KG1 (cell line): ENCODE measurements around the gene CNTN5.
"Not testable (repeated sequence)": the region's sequence is repeated elsewhere in the genome, so short reads cannot be mapped to it uniquely, and the experiment has no call there.

Experiments
- DNase-seq: peaks from one replicate; lab custom pipeline; 2025; lab: John Stamatoyannopoulos, UW

Gene CNTN5

DNA sequence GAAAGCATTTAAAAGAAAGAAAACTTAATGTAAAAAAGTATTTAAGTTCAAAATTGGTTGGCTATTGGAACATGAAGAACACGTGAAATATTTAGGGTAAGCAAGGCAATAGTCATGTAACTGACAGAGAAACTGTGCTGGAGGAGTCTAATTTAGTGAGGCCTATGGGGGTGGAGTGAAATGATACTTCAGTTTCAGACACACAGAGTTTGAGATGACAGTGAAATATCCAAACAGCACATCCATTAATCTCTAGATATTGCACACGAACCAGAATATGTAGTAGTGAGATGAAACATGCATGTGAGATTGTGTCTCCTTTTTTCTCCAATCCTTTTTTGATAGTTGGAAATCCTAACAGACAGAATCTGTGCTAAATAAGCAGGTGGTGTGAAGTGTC, 739.0 kb downstream of the CNTN5 start:
- no peak for DNase-seq

DNA sequence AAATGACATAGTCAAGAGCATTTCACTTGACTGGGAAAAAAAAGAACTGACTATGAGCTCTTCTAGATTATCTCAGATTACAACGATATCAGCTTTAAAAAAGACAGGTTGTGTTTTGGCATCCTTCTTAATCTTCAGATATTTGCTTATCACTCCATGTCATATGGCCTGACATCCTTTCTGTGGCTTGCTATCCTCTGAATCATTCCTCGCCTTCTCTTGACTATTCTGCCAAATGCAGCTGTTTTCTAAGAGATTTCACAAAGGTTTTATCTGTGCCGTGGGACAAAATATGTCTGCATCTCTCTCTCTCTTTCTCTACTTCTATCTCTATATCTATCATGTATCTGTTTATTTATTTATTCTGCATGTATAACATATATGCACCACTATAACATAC, 746.1 kb downstream of the CNTN5 start:
- DNase-seq, result no peak

DNA sequence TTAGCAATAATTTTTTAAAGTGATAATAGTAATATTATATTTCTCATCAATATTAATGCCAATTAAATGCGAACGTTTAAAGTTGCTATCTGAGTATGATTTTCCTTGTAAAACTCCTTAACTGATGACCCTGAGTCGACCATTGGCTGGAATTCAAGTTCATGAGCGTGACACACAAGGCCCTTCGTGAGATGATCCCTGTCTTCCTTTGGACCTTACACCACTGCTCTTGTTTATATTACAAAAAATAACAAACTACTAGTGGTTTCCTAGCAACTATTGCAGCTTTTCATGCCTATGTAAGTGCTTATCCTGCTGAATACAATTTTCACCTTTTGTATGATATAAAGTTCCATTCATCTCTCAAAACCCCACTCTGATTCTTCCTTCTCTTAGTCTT, 752.9 kb downstream of the CNTN5 start:
- DNase-seq, result no peak

DNA sequence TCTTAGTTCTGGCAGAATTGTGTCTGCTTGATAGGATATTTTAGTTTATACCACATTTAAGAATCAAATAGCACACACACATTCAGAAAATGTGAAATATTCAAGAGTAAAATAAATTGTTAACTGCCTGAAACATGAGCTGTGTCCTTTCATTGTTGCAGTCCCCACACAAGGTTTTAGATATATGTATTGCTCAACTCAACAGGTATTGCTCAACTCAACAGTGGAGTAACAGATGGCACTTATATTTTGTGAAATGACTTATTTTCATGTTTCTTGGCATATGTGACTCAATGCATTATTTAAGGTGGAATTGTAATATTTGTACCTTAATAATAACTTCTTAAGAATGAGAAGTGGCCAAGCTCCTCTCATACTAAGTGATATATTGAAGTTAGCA, 760.3 kb downstream of the CNTN5 start:
- DNase-seq, result peak; percentile 3

DNA sequence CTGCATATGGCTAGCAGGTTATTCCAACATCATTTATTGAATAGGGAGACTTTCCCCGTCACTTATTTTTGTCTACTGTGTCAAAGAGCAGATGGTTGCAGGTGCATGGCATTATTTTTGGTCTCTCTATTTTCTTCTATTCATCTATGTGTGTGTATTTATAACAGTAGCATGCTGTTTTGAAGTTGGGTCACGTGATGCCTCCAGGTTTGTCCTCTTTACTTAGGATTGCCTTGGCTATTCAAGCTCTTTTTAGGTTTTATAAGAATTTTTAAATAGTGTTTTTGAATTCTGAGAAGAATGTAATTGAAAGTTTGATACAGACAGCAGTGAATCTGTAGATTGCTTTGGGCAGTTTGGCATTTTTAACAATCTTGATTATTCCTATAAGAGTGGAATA, 770.6 kb downstream of the CNTN5 start:
- DNase-seq, result no peak

DNA sequence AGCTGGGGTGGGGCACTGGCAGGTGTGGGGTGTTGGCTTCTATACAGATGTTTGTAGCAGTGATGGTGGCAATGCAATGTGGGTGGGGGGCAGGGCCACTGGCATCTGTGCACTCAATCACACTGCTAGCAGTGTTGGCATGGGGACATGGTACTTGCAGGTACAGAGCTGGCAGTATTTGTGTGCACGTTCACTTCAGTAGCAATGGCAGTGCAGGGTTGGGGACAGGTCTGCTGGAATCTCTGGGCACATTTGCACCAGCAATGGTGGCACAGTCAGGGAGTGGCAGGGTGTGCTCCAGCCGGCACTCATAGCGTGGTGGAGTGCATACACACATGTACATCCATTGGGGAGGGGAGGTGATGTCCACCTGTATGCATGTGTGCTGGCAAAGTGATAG, 775.2 kb downstream of the CNTN5 start:
- no peak for DNase-seq

DNA sequence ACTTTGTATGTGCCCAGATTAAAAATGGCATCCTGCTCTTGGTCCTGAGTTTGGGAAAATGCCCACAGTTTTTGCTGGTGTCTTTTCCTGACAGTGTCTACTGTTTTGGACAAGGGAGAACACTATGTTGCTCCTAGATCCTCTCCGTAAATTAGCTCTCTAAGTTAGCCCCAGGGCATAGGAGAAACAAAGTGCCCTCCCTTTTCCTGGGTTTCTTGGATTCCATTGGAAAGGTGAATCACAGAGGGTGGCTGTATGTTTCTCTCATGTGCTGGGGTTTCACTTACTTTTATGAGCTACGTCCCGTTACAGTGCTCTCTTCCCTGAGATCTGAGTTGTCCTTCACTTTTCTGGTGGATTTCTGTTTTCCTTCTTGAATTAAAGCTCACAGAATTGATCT, 782.8 kb downstream of the CNTN5 start:
- no peak for DNase-seq

DNA sequence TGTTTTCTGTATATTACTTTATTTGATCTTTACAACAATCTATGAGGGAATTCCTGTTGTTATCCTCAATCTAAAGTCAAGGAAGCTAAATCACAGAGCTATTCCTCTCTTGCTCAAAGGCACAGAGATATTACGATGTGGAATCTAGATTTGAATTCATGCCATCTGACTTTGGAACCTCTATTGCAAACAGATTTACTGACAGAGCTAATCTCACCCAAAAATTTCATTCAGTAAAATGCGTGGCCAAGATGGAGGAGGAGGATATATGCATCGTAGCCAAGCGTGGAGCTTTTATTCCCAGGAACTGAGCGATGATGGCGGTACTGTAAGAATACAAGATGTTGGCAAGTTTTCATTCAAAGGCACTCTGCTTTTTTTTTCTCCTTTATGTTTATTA, 791.8 kb downstream of the CNTN5 start:
- DNase-seq, result no peak

DNA sequence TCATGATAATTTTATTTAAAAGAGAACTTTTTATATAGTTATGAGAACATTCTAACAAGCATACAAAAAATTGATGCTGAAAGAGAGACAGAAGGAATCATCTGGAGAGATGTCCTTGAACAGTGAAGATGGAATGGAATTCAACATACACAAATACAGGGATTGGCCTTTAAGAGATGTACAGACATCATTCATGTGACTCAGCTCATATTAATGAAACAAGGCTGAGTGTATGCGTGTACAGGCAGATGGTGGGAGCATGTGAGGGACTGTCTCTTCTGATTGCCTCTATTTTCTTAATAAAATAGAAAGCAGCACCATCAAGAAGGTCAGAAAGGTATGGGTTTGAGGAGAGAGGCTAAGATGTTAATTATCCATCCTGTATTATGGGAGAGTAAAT, 793.3 kb downstream of the CNTN5 start:
- no peak for DNase-seq

DNA sequence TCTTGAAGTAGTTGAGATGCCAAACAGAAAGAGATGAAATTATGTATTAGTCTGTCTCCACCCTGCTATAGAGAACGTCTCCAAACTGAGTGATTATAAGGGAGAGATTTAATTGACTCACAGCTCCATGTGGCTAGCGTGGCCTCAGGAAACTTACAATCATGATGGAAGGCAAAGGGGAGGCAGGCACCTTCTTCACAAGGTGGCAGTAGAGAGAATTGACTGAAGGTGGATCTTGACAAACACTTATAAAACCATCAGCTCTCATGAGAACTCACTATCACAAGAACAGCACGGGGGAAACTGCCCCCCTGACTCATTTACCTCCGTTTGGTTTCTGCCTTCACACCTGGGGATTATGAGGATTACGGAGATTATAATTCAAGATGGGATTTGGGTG, 794.0 kb downstream of the CNTN5 start:
- DNase-seq, result no peak

DNA sequence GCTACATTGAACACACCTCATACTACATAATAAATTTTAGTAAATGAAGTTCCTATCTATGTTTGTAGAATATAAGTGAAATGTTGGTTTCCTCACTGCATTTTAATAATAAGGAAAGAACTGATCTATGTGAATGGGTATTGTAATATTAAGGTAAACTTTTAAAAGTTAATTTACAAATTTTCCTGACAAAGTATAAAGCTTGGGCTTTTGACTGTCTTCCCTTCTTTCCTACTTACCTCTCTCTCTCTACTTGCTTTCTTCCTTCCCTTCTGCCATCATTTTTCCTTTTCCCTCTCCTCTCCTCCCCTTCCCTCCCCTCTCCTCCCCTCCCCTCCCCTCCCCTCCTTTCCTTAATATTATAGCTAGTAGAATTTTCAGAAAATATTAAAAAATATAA, 798.2 kb downstream of the CNTN5 start:
- no peak for DNase-seq

DNA sequence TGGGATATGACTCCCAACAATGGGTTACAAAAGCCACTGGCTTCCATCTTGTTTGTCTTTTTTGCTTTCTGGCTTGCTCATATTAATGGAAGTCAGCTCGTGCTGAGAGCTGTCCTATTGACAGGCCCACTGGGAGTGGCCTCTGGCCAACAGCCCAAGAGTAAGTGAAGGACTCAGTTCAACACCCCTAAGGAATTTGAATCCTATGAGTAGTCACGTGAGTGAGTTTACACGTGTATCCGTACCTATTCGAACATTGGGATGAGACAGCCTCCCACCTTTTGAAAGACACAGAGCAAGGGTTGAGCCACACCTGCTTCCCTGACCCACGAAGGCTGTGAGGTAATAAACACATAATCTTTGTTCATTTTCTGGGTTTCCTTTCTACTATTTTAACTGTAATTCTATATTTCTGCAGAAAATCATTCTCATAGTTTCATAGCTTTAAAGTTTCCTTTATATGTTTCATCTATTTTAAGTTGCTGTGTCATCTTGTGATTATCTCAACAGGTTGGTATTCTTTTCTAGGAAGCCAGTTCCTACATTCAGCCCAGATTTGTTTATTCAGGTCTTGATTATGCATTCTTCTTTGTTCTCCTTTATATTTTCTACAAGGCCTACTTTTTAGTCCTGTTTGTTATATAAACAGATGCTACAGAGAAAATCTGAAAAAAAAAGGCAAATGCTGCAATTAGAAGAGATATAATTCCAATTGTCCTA, 802.3 kb downstream of the CNTN5 start:
- DNase-seq, result no peak

DNA sequence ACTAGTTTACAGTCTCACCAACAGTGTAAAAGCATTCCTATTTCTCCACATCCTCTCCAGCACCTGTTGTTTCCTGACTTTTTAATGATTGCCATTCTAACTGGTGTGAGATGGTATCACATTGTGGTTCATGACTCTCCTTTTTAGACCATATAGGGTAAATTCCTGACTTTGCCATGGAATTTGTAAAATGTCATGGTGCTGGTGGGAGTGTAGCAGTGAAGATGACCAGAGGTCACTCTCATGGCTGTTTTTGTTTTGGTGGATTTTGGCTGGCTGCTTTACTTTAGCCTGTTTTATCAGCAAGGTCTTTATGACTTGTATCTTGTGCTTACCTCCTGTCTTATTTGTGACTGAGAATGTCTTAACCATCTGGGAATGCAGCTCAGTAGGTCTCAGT, 816.0 kb downstream of the CNTN5 start:
- not testable (repeated sequence) for DNase-seq

DNA sequence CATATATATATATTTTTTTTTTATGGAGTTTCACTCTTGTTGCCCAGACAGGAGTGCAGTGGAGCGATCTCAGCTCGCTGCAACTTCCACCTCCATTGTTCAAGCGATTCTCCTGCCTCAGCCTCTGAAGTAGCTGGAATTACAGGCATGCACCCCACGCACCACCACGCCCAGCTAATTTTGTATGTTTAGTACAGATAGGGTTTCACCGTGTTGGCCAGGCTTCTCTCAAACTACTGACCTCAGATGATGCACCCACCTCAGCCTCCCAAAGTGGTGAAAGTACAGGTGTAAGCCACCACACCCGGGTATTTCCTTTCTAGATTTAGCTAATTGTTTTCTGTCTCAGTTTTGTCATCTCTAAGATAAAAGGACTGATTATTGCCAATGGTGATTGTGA, 821.1 kb downstream of the CNTN5 start:
- DNase-seq, result no peak

DNA sequence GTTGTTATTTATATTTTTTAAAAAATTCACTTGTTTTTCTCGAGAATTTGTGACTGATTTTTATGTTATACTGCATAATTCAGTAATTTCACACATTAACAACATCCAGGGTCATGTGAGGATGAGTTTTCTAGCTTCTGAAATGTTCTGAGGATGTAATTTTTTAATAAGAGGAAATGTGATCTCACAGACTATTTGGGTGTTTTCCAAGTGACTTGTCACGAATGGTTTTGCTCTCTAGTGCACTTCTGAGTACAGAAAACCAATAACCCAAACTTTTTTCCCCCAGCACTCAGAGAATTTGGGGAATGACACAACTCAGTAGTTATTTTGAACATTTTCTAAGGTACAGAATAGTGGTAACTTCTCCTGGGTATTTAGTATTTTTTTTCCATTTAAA, 845.2 kb downstream of the CNTN5 start:
- no peak for DNase-seq

DNA sequence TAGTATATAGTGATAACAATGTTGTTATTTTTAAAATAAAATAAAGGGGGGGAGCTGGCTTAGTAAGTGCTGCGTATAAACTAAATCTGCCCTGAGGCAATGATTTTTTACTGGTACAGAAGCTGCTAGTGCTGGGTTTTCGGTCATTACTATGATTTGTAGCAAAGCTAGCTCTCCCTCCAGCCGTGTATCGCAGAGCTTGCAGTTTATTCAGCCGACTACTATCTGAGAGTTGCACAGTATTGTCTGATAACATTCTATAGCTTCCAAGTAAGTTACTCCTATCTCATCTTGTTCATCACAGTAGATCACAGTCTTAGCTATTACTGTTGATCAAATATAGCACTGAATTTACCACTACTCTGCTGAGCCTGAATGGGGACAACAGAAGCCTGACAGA, 860.9 kb downstream of the CNTN5 start:
- no peak for DNase-seq

DNA sequence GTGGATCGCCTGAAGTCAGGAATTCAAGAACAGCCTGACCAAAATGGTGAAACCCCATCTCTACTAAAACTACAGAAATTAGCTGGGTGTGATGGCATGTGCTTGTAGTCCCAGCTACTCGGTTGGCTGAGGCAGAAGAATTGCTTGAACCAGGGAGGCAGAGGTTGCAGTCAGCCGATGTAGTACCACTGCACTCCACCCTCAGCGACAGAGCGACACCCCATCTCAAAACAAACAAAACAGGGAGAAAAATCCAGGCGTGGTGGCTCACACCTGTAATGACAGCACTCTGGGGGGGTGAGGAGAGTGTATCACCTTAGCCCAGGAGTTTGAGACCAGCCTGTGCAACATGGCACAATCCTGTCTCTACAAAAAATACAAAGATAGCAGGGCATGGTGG, 864.0 kb downstream of the CNTN5 start:
- no peak for DNase-seq

DNA sequence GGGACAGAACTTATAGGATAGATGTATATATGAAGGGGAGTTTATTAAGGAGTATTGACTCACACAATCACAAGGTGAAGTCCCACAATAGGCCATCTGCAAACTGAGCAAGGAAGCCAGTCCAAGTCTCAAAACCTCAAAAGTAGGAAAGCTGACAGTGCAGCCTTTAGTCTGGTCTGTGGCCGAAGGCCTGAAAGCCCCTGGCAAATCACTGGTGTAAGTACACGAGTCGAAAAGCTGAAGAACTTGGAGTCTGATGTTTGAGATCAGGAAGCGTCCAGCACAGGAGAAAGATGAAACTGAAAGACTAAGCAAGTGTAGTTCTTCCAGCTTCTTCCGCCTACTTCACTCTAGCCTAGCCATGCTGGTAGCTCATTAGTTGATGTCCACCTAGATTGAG, 866.7 kb downstream of the CNTN5 start:
- no peak for DNase-seq

DNA sequence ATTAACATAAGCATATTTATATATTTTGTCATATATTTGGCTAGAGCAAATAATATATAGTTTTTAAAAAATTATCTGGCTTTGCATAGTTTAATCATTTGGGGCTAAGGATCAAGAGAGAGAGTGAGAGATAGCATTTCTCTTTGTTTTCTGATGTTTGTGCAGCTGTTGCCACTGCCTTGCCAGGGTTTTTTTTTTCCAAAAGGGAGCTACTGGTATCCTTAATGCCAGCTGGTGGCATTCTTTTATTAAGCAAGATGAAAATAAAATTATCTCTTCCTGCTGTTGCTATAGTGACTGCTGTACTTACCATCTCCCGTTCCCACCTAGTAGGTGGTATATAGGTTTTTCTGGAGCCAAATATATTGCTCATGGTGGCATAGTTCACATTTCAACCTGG, 873.1 kb downstream of the CNTN5 start:
- no peak for DNase-seq

DNA sequence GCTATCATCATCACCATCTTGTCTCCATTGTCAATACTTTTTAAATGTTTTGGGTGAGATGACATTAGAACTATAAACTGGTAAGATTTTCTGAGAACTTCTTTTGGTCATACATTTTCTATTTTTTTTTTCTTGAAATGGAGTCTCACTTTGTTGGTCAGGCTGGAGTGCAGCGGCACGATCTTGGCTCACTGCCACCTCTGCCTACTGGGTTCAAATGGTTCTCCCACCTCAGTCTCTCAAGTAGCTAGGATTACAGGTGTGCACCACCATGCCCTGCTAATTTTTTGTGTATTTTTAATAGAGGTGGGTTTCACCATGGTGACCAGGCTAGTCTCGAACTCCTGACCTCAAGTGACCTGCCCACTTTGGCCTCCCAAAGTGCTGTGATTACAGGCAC, 880.4 kb downstream of the CNTN5 start:
- DNase-seq, result no peak

DNA sequence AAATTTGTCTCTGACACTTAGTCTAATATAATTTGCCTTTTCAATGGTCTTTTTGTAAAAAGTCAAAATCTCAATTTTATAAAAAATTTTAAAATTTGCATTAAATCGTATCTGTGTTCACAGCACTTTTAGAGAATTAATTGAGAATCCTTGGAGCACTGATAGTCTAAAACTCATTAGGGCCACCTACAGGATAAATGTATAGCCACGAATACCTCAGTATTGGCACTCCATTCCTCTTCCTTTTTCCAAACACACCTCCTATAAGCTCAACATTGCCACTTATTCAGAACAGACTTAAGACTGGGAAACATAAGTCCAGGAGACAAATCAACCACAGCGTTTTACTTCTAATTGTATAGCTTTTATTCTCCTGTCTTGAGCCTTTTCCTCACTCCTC, 890.4 kb downstream of the CNTN5 start:
- DNase-seq, result no peak

DNA sequence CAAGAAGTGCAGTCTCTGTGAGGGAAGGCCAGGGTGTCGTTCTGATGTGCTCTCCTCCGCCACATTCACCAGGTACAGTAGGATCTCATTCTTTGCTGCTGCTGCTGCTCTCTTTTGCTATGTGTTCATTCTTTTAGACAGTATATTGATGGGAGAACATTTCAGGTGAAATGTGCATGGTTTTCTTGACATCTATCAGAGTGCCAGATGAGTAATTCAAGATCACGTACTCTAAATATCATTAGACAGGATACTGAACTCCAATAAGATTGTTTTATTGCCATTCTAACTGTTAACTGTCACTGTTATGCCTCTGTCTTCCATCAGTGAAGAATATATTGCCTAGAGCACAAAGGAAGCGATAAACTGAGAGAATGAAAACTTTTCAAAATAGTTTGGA, 895.3 kb downstream of the CNTN5 start:
- no peak for DNase-seq

DNA sequence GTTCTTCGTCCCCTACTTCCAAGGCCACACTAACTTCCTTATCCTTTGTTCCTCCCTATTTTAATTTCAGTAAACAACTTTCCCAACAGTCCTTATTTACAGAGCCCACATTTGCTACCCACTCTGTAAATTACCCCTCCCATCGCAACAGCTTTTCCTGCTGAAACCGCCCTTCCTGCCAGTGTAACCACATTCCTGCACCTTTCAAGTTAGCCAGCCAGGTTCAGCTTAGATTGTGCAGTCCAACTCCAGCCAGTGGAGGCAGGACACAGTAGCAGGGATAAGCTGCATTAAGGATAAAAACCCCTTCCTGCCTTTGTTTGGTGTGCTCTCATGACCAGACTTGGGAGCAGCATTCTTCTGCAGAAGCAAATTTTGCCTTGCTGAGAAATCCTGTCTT, 898.0 kb downstream of the CNTN5 start:
- no peak for DNase-seq

DNA sequence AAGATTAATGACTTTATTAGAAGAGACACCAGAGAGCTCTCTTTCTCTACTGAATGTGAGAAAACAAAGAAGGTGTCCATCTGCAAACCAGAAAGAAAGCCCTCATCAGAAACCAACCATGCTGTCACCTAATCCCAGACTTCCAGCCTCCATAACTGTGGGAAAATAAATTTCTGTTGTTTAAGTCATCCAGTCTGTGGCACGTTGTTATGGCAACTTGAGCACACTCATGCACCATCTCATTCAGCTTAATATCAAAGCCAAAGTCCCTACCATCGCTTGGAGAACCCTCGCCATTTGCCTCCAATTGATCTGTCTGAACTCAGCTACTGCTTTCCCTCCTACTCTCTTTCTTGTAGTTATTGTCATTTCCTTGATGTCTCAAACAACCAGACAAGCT, 900.2 kb downstream of the CNTN5 start:
- no peak for DNase-seq

DNA sequence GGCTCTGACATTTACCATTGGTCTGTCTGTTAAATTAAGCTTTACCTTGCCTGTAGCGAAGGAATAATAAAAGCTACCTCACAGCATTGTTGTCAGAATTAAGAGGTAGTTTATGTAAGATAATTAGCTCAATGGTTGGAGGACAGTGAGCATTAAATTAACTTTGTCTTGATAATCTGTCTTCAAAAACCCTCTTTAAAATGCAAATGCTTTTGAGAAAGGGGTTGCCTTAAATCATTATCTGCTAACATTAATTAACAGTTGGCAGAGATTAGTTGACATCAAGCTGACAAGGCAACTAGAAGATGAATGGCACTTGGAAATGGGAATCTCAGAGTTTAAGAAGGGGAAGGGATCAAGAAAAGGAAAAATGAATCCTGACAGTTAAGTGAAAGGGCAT, 905.2 kb downstream of the CNTN5 start:
- no peak for DNase-seq
